Large intestine (tissue), 3 donors: ENCODE measurements around the gene BRMS1. TPM values are rescaled to one million over a fixed set of nuclear protein-coding genes. Genes with fewer than 3 reads are reported as not detected.

Source experiments
- DNase-seq, 2 donors: peaks; one replicate each; pipeline versions ENCODE4 v3.0.0 to v3.0.0-alpha.2; 2013
- H3K27ac ChIP-seq: one replicate; pipeline ENCODE4 v1.5.1; 2013; ENCODE audit warnings: low read length
- H3K27me3 ChIP-seq: 2 replicates; pipeline ENCODE4 v1.6.1; 2013; ENCODE audit warnings: low read length; ENCODE audit not compliant: control insufficient read depth, insufficient read depth
- H3K36me3 ChIP-seq: 2 replicates; pipeline ENCODE4 v1.6.1; 2013; ENCODE audit warnings: low read length; ENCODE audit not compliant: control insufficient read depth, insufficient read depth
- H3K4me1 ChIP-seq: one replicate; pipeline ENCODE4 v1.6.1; 2013; ENCODE audit warnings: low read length; ENCODE audit not compliant: control insufficient read depth, insufficient read depth
- H3K4me3 ChIP-seq: one replicate; pipeline ENCODE4 v1.5.1; 2013; ENCODE audit warnings: low read length
- H3K9me3 ChIP-seq: one replicate; pipeline ENCODE4 v1.6.1; 2013; ENCODE audit warnings: mild to moderate bottlenecking, low read depth, low read length, moderate library complexity; ENCODE audit not compliant: control insufficient read depth
- WGBS: methylation state at CpG from one replicate; pipeline ENCODE4 v1.1.5; 2013; ENCODE audit warnings: low lambda C conversion rate; ENCODE audit not compliant: insufficient coverage; 5-methylcytosine and 5-hydroxymethylcytosine counted together
- polyA plus RNA-seq: library from polyadenylated mRNA; unstranded; fragments of 120-200 nt; gene quantifications from one replicate; pipeline ENCODE4 v1.2.1, GENCODE V29; 2013

Gene BRMS1
- polyA plus RNA-seq, 1 donor: 32.4 TPM

DNA sequence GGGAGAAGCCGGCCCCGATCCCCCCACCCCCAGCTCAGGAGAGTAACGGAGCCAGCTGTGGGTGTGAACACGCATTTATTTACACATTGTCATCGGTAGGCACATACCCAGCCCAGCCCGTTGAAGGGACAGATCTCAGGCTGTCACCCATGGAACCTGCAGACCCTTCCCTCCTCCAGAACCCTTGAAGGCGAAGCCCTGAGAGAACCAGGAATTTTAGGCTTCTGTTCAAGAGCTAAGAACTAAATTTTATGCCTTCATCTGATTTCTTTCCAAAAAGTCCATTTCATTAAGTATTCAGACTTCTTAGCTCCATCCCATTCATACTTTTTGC lies 379 bp upstream of the BRMS1 start:
- WGBS: no CpG with 5 or more reads among the region's 7 CpGs
- Histone ChIP-seq H3K4me1 (peaks cover 37% of the 10 kb centered on the region), H3K27me3 (no peaks in the 10 kb centered on the region), H3K4me3 (peak overlapping the region; percentile 87), H3K36me3 (peaks cover 23% of the 10 kb centered on the region), H3K9me3 (peaks cover 2% of the 10 kb centered on the region), H3K27ac (peak overlapping the region; percentile 83)
- no peak for DNase-seq

- DNase-seq: no peak
- Histone ChIP-seq H3K36me3 (peaks cover 44% of the 10 kb centered on the region), H3K9me3 (peaks cover 2% of the 10 kb centered on the region), H3K4me3 (no peak overlapping the region), H3K27me3 (no peaks in the 10 kb centered on the region), H3K4me1 (peaks cover 24% of the 10 kb centered on the region), H3K27ac (no peak overlapping the region)
- no CpG with 5 or more reads among the region's 8 CpGs for WGBS
These were observed 1.7 kb downstream of the BRMS1 start for GRCh38 chr11:66343176-66343575.

DNA sequence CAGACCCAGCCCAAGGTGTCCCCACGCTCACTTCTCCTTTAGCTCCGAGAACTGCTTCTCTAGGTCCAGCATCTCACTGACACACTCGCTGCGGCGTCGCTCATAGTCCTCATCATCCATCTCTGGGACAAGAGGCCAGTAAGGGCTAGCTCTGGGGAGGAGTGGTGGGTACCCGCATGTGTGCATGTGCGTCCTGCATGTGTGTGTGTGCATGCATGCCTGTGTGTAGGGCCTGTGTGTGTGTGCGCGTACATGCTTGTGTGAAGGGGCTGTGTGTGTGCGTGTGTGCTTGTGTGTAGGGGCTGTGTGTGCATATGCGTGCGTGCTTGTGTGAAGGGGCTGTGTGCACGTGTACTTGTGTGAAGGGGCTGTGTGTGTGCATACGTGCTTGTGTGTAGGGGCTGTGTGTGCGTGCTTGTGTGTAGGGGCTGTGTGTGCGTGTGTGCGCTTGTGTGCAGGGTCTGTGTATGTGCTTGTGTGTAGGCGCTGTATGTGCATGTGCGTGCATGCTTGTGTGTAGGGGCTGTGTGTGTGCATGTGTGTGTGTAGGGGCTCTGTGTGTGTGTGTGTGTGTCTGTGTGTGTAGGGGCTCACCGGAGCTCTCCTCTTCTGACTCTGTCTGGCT lies 3.3 kb downstream of the BRMS1 start:
- Histone ChIP-seq H3K4me1 (peaks cover 24% of the 10 kb centered on the region), H3K27me3 (no peaks in the 10 kb centered on the region), H3K36me3 (peaks cover 55% of the 10 kb centered on the region), H3K4me3 (no peak overlapping the region), H3K9me3 (no peaks in the 10 kb centered on the region), H3K27ac (no peak overlapping the region)
- no peak for DNase-seq
- 100% methylated on average over 2 of the region's 21 CpGs for WGBS

GRCh38 chr11:66340596-66341501 lies 4.1 kb downstream of the BRMS1 start:
- Histone ChIP-seq H3K36me3 (peaks cover 55% of the 10 kb centered on the region), H3K4me3 (no peak overlapping the region), H3K27me3 (no peaks in the 10 kb centered on the region), H3K9me3 (no peaks in the 10 kb centered on the region), H3K27ac (no peak overlapping the region), H3K4me1 (peaks cover 20% of the 10 kb centered on the region)
- no peak for DNase-seq
- WGBS: 100% methylated on average over 1 of the region's 28 CpGs

- Histone ChIP-seq H3K36me3 (peaks cover 55% of the 10 kb centered on the region), H3K27me3 (no peaks in the 10 kb centered on the region), H3K9me3 (no peaks in the 10 kb centered on the region), H3K4me3 (no peak overlapping the region), H3K4me1 (peaks cover 21% of the 10 kb centered on the region), H3K27ac (no peak overlapping the region)
- no CpG with 5 or more reads among the region's 14 CpGs for WGBS
- no peak for DNase-seq
These were observed 5.0 kb downstream of the BRMS1 start for GRCh38 chr11:66339686-66340483.

- 83% methylated on average over 1 of the region's 6 CpGs for WGBS
- DNase-seq: no peak
- peaks cover 55% of the 10 kb centered on the region for H3K36me3 ChIP-seq
These were observed 5.7 kb downstream of the BRMS1 start for GRCh38 chr11:66339162-66339675.

DNA sequence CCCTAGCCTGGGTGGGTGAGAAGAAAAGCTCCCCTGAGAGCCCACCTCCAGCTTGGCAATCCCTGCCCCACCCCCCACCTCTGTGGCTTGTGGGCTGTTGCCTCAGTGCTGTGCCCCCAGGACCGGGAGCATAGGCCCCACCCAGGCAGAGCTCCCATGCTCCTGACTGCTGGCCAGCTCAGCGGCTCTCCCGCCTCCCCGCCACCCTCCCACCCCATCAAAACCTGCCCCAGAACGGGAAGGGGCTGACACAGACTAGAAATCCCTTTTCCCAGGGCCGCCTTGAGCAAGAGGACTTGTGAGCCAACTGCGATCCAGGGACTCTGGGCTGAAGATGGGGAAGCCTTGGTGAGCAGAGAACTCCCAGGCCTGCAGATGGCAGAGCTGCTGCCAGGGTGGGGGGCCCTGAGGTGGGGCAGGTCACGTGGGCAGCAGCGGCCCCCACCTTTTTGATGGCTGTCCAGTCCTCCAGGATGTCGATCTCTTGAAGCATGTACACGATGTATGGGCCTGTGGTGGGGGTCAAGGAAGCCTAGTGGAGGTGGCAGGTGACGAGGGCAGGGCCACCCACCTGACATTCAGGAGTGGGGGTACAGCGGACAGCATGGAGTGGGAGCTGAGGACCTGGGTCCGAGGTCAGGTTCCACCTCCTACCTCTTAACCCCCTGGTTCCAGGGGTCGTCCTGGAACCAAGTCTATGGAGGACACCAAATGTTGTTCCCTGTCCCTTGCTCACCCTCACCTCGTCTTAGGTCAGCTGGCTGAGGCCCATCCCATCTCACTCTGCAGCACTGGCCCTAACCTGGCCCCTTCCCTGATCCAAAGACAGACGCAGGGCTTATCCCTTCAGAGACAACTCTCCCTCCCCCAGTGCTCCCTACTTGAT lies 6.4 kb downstream of the BRMS1 start:
- H3K9me3 ChIP-seq: no peaks in the 10 kb centered on the region
- peaks cover 58% of the 10 kb centered on the region for H3K36me3 ChIP-seq
- H3K27me3 ChIP-seq: no peaks in the 10 kb centered on the region
- H3K4me1 ChIP-seq: peaks cover 18% of the 10 kb centered on the region
- DNase-seq: no peak
- WGBS: no CpG with 5 or more reads among the region's 17 CpGs
- no peak overlapping the region for H3K27ac ChIP-seq
- no peak overlapping the region for H3K4me3 ChIP-seq

More at GRCh38 chr11:66339162-66339675, 5.7 kb downstream of the BRMS1 start:
- Histone ChIP-seq H3K9me3 (no peaks in the 10 kb centered on the region), H3K27ac (no peak overlapping the region), H3K27me3 (no peaks in the 10 kb centered on the region), H3K4me3 (no peak overlapping the region), H3K4me1 (peaks cover 21% of the 10 kb centered on the region)

- Histone ChIP-seq H3K4me3 (no peak overlapping the region), H3K36me3 (peaks cover 66% of the 10 kb centered on the region), H3K9me3 (no peaks in the 10 kb centered on the region), H3K27ac (no peak overlapping the region), H3K4me1 (peaks cover 15% of the 10 kb centered on the region), H3K27me3 (no peaks in the 10 kb centered on the region)
- no CpG with 5 or more reads among the region's 18 CpGs for WGBS
- DNase-seq: no peak
These were observed 7.6 kb downstream of the BRMS1 start for GRCh38 chr11:66337103-66337899.
